ENCODE measurements around the gene CMPK2.

- TF ChIP-seq CTCF (IDR thresholded peaks at IDR 0.05; ENCODE audit: poor library complexity) (no peak), EZH2 (IDR thresholded peaks at IDR 0.05; ENCODE audit: borderline replicate concordance) (no peak)
Observed at GRCh38 chr2:6893876-6894482, 28.3 kb upstream of the CMPK2 start.
